Measurements from ENCODE around the gene P3R3URF.

- TF ChIP-seq POLR2A (IDR thresholded peaks at IDR 0.05; ENCODE audit: low read depth, low read length), result no peak
- TF ChIP-seq CTCF (IDR thresholded peaks at IDR 0.05; ENCODE audit: extremely low read depth in 1 of 2, insufficient read depth in 1 of 2, low read depth in 1 of 2, low read length in 2 of 2), result no peak
- TF ChIP-seq POLR2AphosphoS5 (IDR thresholded peaks at IDR 0.05; ENCODE audit: insufficient read depth, low read depth, low read length), result no peak
- no peak for TF ChIP-seq FOS (IDR thresholded peaks at IDR 0.05; ENCODE audit: borderline replicate concordance, insufficient read depth, low read length)
- no peak for TF ChIP-seq EZH2 (IDR thresholded peaks at IDR 0.05; ENCODE audit: borderline replicate concordance, low read depth, low read length, severe bottlenecking)
- no peak for TF ChIP-seq MYC (IDR thresholded peaks at IDR 0.05; ENCODE audit: low read depth, low read length)
- TF ChIP-seq, protein P1, sequence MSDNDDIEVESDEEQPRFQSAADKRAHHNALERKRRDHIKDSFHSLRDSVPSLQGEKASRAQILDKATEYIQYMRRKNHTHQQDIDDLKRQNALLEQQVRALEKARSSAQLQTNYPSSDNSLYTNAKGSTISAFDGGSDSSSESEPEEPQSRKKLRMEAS (IDR thresholded peaks at IDR 0.05; ENCODE audit: insufficient read depth, insufficient read length), result no peak
Observed at GRCh38 chr1:46180082-46180616, 3.9 kb upstream of the P3R3URF start.
